ENCODE results near the gene CLCF1. TPM values are rescaled to one million over a fixed set of nuclear protein-coding genes. Genes with fewer than 3 reads are reported as not detected.

CLCF1 gene
- polyA plus RNA-seq, 1 of the 3 experiments (the other 2 are of a cell fraction): 27.0 TPM

GRCh38 chr11:67387518-67387917 lies 14.1 kb upstream of the CLCF1 start:
- Histone ChIP-seq H3K4me2 (no peak overlapping the region), H3K9ac (no peak overlapping the region), H4K20me1 (ENCODE audit: insufficient read depth) (no peaks in the 10 kb centered on the region), H3K4me1 (ENCODE audit: control insufficient read depth in 1 of 2, insufficient read depth in 2 of 2, low read depth in 1 of 2, low read length in 1 of 2) (peaks cover 12 to 17% of the 10 kb centered on the region in 2 experiments; a peak in 3 of 4 replicates), H2AFZ (ENCODE audit: low read depth) (no peak overlapping the region), H3K27me3 (ENCODE audit: insufficient read depth) (no peaks in the 10 kb centered on the region), H3F3A (replicated peaks; ENCODE audit: insufficient read depth) (peaks cover 20% of the 10 kb centered on the region), H3K79me2 (ENCODE audit: insufficient read depth) (peaks cover 21% of the 10 kb centered on the region), H3K27ac (ENCODE audit: low read depth in 2 of 2, low read length in 1 of 2) (no peak overlapping the region), H3K36me3 (replicated peaks in 1 of 2; ENCODE audit: control insufficient read depth in 1 of 2, insufficient read depth in 2 of 2, low read length in 1 of 2) (no peaks in the 10 kb centered on the region), H3K9me2 (no peaks in the 10 kb centered on the region), H3K9me3 (no peaks in the 10 kb centered on the region), H3K4me3 (ENCODE audit: low read depth in 2 of 2, low read length in 1 of 2) (no peak overlapping the region)
- no peak for DNase-seq
- ChIA-PET POLR2A (interaction anchor here (0.6 kb wide), 1 partner anchor 659 kb away, joined by 3 read pairs; the partner anchor contains the start of gene SPTBN2), CTCF (interaction anchor here (1.1 to 19.7 kb wide), 5 partner anchors 14 to 126 kb away, joined by 4 to 955 read pairs (median 9); partner anchors contain the start of genes GRK2, POLD4 and PPP1CA)
- WGBS (ENCODE audit: low lambda C conversion rate): 87% methylated on average over 6 of the region's 6 CpGs
- TF ChIP-seq REST (IDR thresholded peaks at IDR 0.05; ENCODE audit: low read depth, low read length): no peak

- Histone ChIP-seq H3K9ac (no peak overlapping the region), H3K27me3 (ENCODE audit: insufficient read depth) (no peaks in the 10 kb centered on the region), H2AFZ (ENCODE audit: low read depth) (no peak overlapping the region), H3K4me1 (ENCODE audit: control insufficient read depth in 1 of 2, insufficient read depth in 2 of 2, low read depth in 1 of 2, low read length in 1 of 2) (peaks cover 12 to 13% of the 10 kb centered on the region in 2 experiments; a peak in 3 of 4 replicates), H3K27ac (ENCODE audit: low read depth in 2 of 2, low read length in 1 of 2) (no peak overlapping the region), H3K9me2 (no peaks in the 10 kb centered on the region), H4K20me1 (ENCODE audit: insufficient read depth) (no peaks in the 10 kb centered on the region), H3K79me2 (ENCODE audit: insufficient read depth) (peaks cover 16% of the 10 kb centered on the region), H3K36me3 (replicated peaks in 1 of 2; ENCODE audit: control insufficient read depth in 1 of 2, insufficient read depth in 2 of 2, low read length in 1 of 2) (no peaks in the 10 kb centered on the region), H3K9me3 (no peaks in the 10 kb centered on the region), H3F3A (replicated peaks; ENCODE audit: insufficient read depth) (peaks cover 20% of the 10 kb centered on the region), H3K4me2 (no peak overlapping the region), H3K4me3 (ENCODE audit: low read depth in 2 of 2, low read length in 1 of 2) (no peak overlapping the region)
- ChIA-PET POLR2A (interaction anchor here (0.6 kb wide), 1 partner anchor 658 kb away, joined by 3 read pairs; the partner anchor contains the start of gene SPTBN2), CTCF (interaction anchor here (0.7 to 19.7 kb wide), 9 partner anchors 15 to 220 kb away, joined by 3 to 955 read pairs (median 4); partner anchors contain the start of genes GRK2, POLD4 and PPP1CA)
- 67% methylated on average over 9 of the region's 9 CpGs for WGBS (ENCODE audit: low lambda C conversion rate)
- TF ChIP-seq REST (IDR thresholded peaks at IDR 0.05; ENCODE audit: low read depth, low read length) (no peak), FOXM1 (IDR thresholded peaks at IDR 0.05; ENCODE audit: low read depth) (no peak), CTCF (IDR thresholded peaks at IDR 0.05) (no peak), YY1 (IDR thresholded peaks at IDR 0.05; ENCODE audit: low read depth) (no peak), EP300 (IDR thresholded peaks at IDR 0.05; ENCODE audit: borderline replicate concordance in 1 of 2, low read depth in 1 of 2, low read length in 1 of 2) (no peak), IRF3 (IDR thresholded peaks at IDR 0.05; ENCODE audit: low read depth, low read length) (no peak), POLR2AphosphoS5 (IDR thresholded peaks at IDR 0.05; ENCODE audit: low read depth, low read length) (no peak), TCF12 (IDR thresholded peaks at IDR 0.05) (no peak), MEF2A (IDR thresholded peaks at IDR 0.05; ENCODE audit: borderline replicate concordance, low read depth) (no peak), RFX5 (IDR thresholded peaks at IDR 0.05; ENCODE audit: low read length) (no peak), FOXJ3 (CRISPR knock-in tag; IDR thresholded peaks at IDR 0.05) (no peak), SMC3 (IDR thresholded peaks at IDR 0.05; ENCODE audit: low read depth, low read length) (no peak)
- no peak for DNase-seq
These were observed 13.7 kb upstream of the CLCF1 start for GRCh38 chr11:67387069-67387468.
